ENCODE measurements around the gene CEMIP2. TPM values are rescaled to one million over a fixed set of nuclear protein-coding genes. Genes with fewer than 3 reads are reported as not detected.

Gene CEMIP2
- total and polyA plus RNA-seq, 7 donors = 17.9 to 90.4 (median 28.8) TPM

DNA sequence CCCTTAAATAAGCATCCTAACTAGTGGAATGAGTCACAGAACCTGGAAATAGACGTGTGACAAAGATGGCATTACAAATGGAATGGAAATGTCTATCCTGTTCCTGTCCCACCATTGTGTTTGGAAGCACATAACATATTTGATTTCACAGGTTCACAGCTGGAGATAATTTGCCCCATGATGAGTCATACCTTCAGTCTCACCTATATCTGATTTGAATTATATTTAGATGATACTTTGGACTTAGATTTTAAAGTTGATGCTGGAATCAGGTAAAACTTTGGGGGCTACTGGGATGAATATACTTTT is 92.5 kb downstream of the CEMIP2 start:
- H3K27me3 ChIP-seq = no peaks in the 10 kb centered on the region
- intact Hi-C loops (cut with DNase I) = no loop called here
- WGBS, 2 donors = 62 to 64% methylated on average over 1 of the region's 1 CpG
- H3K4me1 ChIP-seq = peaks cover 0 to 20% (median 14%) of the 10 kb centered on the region in 4 donors
- no peaks in the 10 kb centered on the region for H3K36me3 ChIP-seq
- no peak overlapping the region for H3K27ac ChIP-seq
- no peak overlapping the region for H3K4me3 ChIP-seq
- H3K9me3 ChIP-seq = no peaks in the 10 kb centered on the region
- TF ChIP-seq POLR2AphosphoS5 (IDR thresholded peaks at IDR 0.05) (no peak), EP300 (IDR thresholded peaks at IDR 0.05) (no peak), POLR2A (IDR thresholded peaks at IDR 0.05) (no peak)
- TF ChIP-seq, protein P1, sequence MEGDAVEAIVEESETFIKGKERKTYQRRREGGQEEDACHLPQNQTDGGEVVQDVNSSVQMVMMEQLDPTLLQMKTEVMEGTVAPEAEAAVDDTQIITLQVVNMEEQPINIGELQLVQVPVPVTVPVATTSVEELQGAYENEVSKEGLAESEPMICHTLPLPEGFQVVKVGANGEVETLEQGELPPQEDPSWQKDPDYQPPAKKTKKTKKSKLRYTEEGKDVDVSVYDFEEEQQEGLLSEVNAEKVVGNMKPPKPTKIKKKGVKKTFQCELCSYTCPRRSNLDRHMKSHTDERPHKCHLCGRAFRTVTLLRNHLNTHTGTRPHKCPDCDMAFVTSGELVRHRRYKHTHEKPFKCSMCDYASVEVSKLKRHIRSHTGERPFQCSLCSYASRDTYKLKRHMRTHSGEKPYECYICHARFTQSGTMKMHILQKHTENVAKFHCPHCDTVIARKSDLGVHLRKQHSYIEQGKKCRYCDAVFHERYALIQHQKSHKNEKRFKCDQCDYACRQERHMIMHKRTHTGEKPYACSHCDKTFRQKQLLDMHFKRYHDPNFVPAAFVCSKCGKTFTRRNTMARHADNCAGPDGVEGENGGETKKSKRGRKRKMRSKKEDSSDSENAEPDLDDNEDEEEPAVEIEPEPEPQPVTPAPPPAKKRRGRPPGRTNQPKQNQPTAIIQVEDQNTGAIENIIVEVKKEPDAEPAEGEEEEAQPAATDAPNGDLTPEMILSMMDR (IDR thresholded peaks at IDR 0.05) = no peak
- DNase-seq = no peak

DNA sequence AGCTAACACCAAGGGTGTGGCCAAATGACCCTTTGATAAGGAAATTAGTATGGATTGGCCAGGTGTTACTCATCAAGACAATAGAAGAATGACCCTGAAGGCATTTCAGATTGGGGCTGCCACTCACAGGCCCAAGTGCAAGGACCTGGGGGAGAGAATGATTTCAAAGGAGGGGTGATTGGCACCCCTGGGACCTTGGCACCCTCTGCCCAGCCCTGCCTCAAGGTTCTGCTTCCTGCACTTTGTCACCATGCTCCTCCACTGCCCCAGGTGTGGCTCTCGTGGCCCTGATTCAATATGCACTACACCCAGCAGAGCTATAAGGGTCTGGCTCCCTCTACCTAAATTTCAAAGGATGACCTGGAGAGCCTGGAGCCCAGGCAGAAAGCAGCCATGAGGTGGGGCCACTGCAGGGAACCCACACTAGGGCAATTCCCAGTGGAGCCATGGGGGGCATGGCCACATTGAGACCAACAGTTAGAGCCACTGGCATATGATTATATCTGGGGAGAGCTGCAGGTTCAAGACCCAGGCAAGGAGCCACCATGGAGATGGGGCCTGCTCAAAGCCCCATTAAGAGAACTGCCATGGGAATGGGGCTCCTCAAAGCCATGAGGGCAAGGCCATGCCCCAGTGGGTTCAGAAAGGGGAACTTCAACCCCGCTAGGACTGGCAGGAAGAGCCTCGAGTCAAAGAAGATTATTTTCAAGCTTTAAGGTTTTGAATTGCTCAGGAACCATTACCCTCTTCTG is 93.0 kb downstream of the CEMIP2 start:
- H3K4me3 ChIP-seq = no peak overlapping the region
- H3K27ac ChIP-seq = no peak overlapping the region
- DNase-seq = no peak
- H3K9me3 ChIP-seq = no peaks in the 10 kb centered on the region
- H3K4me1 ChIP-seq = peaks cover 0 to 15% (median 8%) of the 10 kb centered on the region in 4 donors
- 33 to 48% methylated on average over 3 of the region's 3 CpGs for WGBS, 2 donors
- intact Hi-C loops (cut with DNase I) = no loop called here
- H3K27me3 ChIP-seq = no peaks in the 10 kb centered on the region
- no peaks in the 10 kb centered on the region for H3K36me3 ChIP-seq
- TF ChIP-seq EP300 (IDR thresholded peaks at IDR 0.05) = no peak

DNA sequence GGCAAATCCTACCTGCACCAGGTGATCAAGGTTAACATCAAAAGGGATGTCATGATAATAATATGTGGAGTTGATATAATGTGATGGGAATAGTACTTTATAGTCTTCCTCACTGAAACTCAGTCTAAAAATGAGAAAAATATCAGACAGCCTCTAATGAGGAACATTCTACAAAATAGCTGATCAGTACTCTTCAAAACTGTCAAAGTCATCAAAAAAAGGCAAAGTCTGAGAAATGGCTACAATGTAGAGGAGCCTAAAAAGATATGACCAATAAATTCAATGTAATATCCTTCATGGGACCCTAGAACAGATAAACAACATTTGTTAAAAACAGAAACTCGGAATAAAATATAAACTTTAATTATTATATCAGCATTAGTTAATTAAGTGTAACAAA is 95.7 kb downstream of the CEMIP2 start:
- no peak for DNase-seq
- Histone ChIP-seq H3K4me1 (peaks cover 0 to 4% (median 2%) of the 10 kb centered on the region in 4 donors), H3K27me3 (no peaks in the 10 kb centered on the region), H3K36me3 (no peaks in the 10 kb centered on the region), H3K4me3 (no peak overlapping the region), H3K27ac (no peak overlapping the region), H3K9me3 (no peaks in the 10 kb centered on the region)
- intact Hi-C loops (cut with DNase I) = no loop called here
- TF ChIP-seq POLR2A (IDR thresholded peaks at IDR 0.05) (no peak), EP300 (IDR thresholded peaks at IDR 0.05) (no peak), POLR2AphosphoS5 (IDR thresholded peaks at IDR 0.05) (no peak)
- TF ChIP-seq, protein P1 (IDR thresholded peaks at IDR 0.05) = no peak
- WGBS, 2 donors = 86 to 100% methylated on average over 1 of the region's 1 CpG

DNA sequence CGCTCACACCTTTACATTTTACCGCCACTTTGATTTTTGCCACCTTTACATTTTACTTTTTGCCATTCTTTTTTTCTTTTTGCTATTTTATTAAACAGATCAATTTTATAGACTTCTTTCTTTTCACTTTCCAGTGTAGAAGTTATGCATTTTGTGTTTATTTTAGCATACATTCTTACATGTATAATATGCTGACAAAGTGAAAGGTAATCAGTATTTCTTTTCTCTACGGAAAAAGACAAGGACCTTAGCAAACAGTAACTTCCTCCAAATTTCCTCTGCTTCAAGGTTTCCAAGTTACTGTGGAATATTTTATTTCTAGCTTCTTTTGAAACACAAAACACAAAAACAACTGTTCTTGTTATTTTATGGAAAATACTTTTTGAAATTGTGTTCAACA is 97.0 kb downstream of the CEMIP2 start:
- no peaks in the 10 kb centered on the region for H3K9me3 ChIP-seq
- no peak for TF ChIP-seq POLR2A (IDR thresholded peaks at IDR 0.05)
- no peak for TF ChIP-seq EP300 (IDR thresholded peaks at IDR 0.05)
- TF ChIP-seq POLR2AphosphoS5 (IDR thresholded peaks at IDR 0.05) = no peak
- TF ChIP-seq, protein P1 (IDR thresholded peaks at IDR 0.05) = no peak
- H3K4me1 ChIP-seq = no peaks in the 10 kb centered on the region
- H3K36me3 ChIP-seq = no peaks in the 10 kb centered on the region
- 90 to 94% methylated on average over 3 of the region's 3 CpGs for WGBS, 2 donors
- H3K27ac ChIP-seq = no peak overlapping the region
- intact Hi-C loops (cut with DNase I) = no loop called here
- no peak overlapping the region for H3K4me3 ChIP-seq
- DNase-seq = no peak
- H3K27me3 ChIP-seq = no peaks in the 10 kb centered on the region

DNA sequence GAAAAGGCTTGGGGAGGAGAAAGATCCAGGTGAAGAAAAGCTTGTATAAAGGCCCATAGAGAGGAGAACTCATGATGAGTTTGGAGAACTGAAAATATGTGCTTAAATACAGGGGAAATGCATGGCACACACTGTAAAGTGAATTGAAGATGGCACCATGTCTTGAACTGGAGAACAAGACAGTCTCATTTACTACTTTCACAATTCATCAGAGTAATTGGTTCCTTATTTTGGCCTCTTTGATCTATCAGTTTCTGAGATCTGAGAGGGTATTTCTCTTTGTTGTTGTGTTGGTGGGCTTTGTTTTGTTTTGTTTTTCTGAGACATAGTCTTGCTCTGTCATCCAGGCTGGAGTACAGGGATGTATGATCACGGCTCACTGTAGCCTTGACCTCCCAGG is 98.2 kb downstream of the CEMIP2 start:
- 85 to 88% methylated on average over 1 of the region's 1 CpG for WGBS, 2 donors
- Histone ChIP-seq H3K27ac (no peak overlapping the region), H3K36me3 (no peaks in the 10 kb centered on the region), H3K9me3 (no peaks in the 10 kb centered on the region), H3K4me1 (no peaks in the 10 kb centered on the region), H3K4me3 (no peak overlapping the region), H3K27me3 (no peaks in the 10 kb centered on the region)
- intact Hi-C loops (cut with DNase I) = no loop called here
- no peak for DNase-seq
- no peak for TF ChIP-seq POLR2AphosphoS5 (IDR thresholded peaks at IDR 0.05)
- TF ChIP-seq, protein P1 (IDR thresholded peaks at IDR 0.05) = no peak

Data from sigmoid colon (tissue), 7 donors.